ENCODE measurements around the gene PAPPA2.

DNA sequence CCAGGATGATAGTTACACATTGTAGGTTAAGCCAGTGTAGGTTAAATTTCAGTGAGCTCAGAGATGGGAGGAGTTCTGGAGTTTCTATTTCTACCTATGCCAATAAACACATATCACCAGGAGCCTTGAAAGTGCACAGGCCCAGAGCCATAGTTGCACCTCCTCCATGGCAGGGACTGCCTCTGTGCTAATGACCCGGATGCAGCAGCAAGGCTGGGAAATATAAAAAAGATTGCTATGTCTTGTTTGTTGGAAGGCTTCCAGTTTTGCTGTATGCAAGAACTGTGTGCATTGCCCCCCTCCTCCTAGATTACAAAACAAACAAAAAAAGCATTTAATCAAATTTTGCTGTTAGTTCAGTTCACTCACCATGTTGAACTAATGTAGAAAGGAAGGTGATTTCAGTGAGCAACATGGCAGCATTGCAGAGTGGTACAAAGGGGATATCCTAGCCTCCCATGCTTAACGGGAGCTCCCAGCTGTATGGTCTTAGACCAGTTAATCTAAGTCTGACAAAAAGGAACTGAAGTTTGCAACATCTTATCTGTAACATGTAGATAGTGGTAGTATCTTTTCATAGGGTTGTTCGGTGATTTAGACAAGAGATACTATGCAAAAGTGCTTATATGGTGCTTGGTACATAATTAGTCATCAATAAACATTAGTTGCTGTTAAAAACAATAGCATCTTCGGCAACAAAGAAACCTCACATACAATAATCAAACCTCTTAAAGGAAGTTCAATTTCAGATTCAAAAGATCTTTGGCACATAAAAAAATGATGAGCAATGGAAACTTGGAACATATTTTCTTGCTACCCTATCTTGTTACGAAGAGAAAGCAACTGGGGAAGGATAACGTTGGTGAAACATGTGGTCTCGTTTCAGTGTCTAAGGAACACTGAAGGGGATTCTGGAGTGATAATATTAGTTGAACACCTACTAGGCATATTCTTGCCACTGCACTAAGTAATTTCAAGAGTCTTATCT, 392.1 kb downstream of the PAPPA2 start:
- TF ChIP-seq, protein P1, sequence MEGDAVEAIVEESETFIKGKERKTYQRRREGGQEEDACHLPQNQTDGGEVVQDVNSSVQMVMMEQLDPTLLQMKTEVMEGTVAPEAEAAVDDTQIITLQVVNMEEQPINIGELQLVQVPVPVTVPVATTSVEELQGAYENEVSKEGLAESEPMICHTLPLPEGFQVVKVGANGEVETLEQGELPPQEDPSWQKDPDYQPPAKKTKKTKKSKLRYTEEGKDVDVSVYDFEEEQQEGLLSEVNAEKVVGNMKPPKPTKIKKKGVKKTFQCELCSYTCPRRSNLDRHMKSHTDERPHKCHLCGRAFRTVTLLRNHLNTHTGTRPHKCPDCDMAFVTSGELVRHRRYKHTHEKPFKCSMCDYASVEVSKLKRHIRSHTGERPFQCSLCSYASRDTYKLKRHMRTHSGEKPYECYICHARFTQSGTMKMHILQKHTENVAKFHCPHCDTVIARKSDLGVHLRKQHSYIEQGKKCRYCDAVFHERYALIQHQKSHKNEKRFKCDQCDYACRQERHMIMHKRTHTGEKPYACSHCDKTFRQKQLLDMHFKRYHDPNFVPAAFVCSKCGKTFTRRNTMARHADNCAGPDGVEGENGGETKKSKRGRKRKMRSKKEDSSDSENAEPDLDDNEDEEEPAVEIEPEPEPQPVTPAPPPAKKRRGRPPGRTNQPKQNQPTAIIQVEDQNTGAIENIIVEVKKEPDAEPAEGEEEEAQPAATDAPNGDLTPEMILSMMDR (IDR thresholded peaks at IDR 0.05), result no peak
- TF ChIP-seq POLR2A (IDR thresholded peaks at IDR 0.05), result no peak
